ENCODE data around the gene MEX3B.

The MEX3B gene

GRCh38 chr15:82060817-82061216, 15.0 kb upstream of the MEX3B start:
- no peak for TF ChIP-seq ZNF274 (IDR thresholded peaks at IDR 0.05; ENCODE audit: low read depth, low read length)
- H3K4me3 ChIP-seq (ENCODE audit: low read length) = no peak overlapping the region

- no peak overlapping the region for H3K4me3 ChIP-seq (ENCODE audit: low read length)
These were observed 12.8 kb upstream of the MEX3B start for GRCh38 chr15:82058517-82059204.

GRCh38 chr15:82058026-82058425, 12.2 kb upstream of the MEX3B start:
- TF ChIP-seq ZNF274 (IDR thresholded peaks at IDR 0.05; ENCODE audit: low read depth, low read length) = no peak
- no peak overlapping the region for H3K4me3 ChIP-seq (ENCODE audit: low read length)

More at GRCh38 chr15:82058517-82059204, 12.8 kb upstream of the MEX3B start:
- no peak for TF ChIP-seq ZNF274 (IDR thresholded peaks at IDR 0.05; ENCODE audit: low read depth, low read length)

- TF ChIP-seq ZNF274 (IDR thresholded peaks at IDR 0.05; ENCODE audit: low read depth, low read length) = no peak
- no peak overlapping the region for H3K4me3 ChIP-seq (ENCODE audit: low read length)
These were observed 11.4 kb upstream of the MEX3B start for GRCh38 chr15:82056958-82057823.

DNA sequence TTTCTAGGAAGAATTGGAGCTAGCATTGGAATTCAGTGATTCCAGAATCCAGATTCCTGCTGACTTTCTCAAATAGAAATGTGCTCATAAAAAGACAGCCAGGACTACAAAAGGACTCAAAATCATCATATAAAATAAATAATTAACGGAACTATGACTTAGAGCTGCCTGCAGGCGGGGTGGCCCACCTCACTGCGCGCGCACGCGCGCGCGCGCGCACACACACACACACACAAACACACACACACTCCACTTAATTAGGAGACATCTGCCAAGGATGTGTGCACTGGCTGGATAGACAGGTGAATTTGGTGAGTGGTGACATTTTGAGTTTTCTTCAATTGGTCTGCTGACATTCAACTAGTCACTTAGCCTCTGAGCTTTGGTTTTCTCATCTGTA, 6.9 kb upstream of the MEX3B start:
- no peak for TF ChIP-seq ZNF274 (IDR thresholded peaks at IDR 0.05; ENCODE audit: low read depth, low read length)
- no peak overlapping the region for H3K4me3 ChIP-seq (ENCODE audit: low read length)

DNA sequence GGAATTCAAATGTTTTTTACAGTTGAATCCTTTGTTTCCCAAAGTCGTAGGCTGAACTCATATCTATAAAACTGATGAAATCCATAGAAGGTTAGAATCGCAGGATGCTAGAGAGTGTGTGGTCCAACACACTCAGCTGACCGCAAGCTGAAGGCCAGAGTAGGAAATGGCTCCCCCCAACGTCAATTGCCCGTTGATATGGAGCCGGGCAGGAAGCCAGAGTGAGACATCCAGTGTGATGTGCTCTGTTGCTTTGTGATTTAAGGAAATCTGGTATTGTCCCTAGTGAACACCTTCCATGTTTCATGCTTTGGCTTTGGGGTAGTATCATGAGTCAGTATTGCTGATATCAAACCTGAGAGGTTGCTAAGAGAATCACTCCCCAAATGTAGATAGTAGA, 5.8 kb upstream of the MEX3B start:
- no peak overlapping the region for H3K4me3 ChIP-seq (ENCODE audit: low read length)
- TF ChIP-seq ZNF274 (IDR thresholded peaks at IDR 0.05; ENCODE audit: low read depth, low read length) = no peak

- no peak overlapping the region for H3K4me3 ChIP-seq (ENCODE audit: low read length)
- TF ChIP-seq ZNF274 (IDR thresholded peaks at IDR 0.05; ENCODE audit: low read depth, low read length) = no peak
These were observed 3.0 kb upstream of the MEX3B start for GRCh38 chr15:82048811-82049210.

GRCh38 chr15:82047453-82048400, 1.9 kb upstream of the MEX3B start:
- TF ChIP-seq ZNF274 (IDR thresholded peaks at IDR 0.05; ENCODE audit: low read depth, low read length) = no peak
- H3K4me3 ChIP-seq (ENCODE audit: low read length) = peak overlapping the region; percentile 49; the same call in 1 of the 2 replicates

DNA sequence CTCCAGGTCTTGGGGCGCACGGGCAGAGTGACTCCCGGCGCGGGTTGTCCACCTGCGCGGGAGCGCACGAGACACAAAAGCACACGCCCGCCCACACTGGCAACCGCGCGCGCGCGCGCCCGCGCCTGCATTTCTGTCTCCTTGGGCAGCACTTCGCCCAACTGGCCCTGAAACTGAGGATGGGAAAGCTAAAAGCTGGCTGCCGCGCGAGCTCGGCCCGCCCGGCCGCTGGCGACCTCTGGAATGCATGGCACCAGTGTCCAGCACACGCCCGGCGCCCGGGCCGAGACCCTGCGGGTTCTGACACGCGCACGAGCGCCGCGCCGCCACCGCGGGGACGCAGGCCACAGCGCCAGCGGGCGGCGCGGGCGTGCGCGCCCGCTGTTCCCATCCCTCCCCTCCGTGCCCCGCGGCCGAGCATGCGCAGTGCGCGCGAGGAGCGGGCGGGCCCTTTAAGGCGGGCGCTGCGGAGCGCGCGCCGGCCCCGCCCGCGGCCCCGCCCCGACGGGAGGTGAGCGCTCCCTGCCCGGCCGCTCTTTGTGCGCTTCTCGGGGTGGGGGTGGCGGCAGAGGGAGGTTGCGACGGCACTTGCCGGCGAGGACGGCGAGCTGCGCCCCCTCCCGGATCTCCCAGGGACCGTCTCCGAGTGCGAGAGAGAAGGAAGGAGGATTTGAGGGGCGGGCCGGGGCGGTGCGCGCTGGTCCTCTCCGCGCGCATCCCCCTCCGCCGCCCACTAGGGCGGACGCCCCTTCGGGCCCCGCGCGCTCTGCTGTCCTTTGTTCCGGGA, 1.0 kb upstream of the MEX3B start:
- peak overlapping the region; percentile 66 for H3K4me3 ChIP-seq (ENCODE audit: low read length)
- no peak for TF ChIP-seq ZNF274 (IDR thresholded peaks at IDR 0.05; ENCODE audit: low read depth, low read length)

- peak overlapping the region; percentile 53 for H3K4me3 ChIP-seq (ENCODE audit: low read length)
- no peak for TF ChIP-seq ZNF274 (IDR thresholded peaks at IDR 0.05; ENCODE audit: low read depth, low read length)
These were observed 483 bp downstream of the MEX3B start for GRCh38 chr15:82045179-82045891.

DNA sequence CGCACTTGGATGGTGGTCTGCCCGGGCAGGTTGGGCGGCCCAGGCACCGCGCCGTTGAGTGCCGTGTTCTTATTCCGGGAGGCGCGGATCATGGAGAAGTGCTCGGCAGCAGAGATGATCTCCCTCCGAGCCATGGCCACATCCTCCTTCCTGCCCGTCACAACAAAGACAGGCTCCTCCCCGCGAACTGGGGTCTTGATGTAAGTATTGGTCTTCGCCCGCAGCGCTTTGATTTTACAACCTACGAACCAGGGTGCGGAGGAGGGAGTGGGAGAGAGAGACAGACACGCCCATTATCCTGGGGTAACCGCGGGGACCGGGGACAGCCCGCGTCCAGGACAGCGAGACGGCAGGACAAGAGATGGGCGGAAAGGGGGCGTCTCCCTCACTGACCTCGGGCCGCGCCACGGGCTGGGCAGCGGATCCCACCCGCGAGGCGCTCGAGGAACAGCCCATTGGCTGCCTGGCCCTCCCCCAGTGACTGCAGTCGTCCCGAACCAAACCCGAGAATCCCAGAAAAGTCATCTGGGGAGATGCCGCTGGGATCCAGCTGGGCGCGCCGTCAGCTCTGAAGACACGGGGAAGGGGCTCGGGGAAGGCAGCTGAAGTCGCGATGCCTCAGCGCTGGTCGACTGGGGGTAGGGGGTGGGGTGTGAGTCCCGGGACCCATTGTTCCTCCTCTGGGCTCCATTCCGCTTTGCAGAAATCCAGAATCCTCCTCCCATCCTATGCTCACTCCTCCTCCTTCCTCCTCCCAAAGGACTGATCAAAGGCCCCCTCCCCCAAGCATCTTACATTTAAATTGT, 1.2 kb downstream of the MEX3B start:
- no peak for TF ChIP-seq ZNF274 (IDR thresholded peaks at IDR 0.05; ENCODE audit: low read depth, low read length)
- peak overlapping the region; percentile 53 for H3K4me3 ChIP-seq (ENCODE audit: low read length)

DNA sequence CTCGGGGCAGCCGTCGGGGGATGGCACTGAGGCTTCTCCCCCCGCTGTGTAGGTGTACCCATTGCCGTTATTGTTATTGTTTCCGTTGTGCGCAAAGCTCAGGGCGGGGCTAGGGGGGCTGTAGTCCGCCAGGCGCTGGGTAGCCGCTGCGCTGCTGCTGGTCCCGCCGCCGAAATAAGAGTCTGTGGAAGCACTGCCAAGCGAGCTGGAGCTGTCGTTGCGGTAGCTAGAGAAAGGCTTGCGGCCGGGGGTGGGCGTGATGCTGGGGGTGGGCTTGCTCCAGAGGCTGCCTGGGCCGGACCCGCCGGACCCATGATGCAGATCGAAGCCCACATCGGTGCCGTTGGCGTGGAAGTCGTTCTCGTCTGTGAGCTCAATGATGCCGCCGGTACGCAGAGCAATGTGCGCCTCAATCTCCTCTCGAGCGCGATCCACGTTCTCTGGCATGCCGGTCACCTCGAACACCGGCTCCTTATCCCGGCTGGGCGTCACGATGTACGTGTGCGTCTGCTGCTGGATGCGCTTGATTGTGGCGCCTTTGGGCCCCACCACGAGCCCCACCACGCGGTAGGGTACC, 1.9 kb downstream of the MEX3B start:
- no peak for TF ChIP-seq ZNF274 (IDR thresholded peaks at IDR 0.05; ENCODE audit: low read depth, low read length)
- H3K4me3 ChIP-seq (ENCODE audit: low read length) = peak overlapping the region; percentile 53; the same call in 1 of the 2 replicates

Data from GM08714 (cell line).